ENCODE results near the gene CCNQ.

GRCh38 chrX:153603131-153603656 is 4.3 kb upstream of the CCNQ start:
- TF ChIP-seq CTCF (conservative IDR thresholded peaks at IDR 0.05) (no peak), EZH2 (IDR thresholded peaks at IDR 0.05; ENCODE audit: low read depth) (no peak)
